ENCODE results near the gene HS3ST4. TPM values are rescaled to one million over a fixed set of nuclear protein-coding genes. Genes with fewer than 3 reads are reported as not detected.

HS3ST4 gene
- total and polyA plus RNA-seq, 2 donors (not counting 1 experiment from before 2014, with no cell fraction given) = not detected

- no peaks in the 10 kb centered on the region for H4K20me1 ChIP-seq (ENCODE audit: control insufficient read depth, insufficient read depth, low read length, poor library complexity, severe bottlenecking)
- POLR2A ChIA-PET = no interaction called here
- TF ChIP-seq CTCF (IDR thresholded peaks at IDR 0.05) (no peak), EZH2 (IDR thresholded peaks at IDR 0.05; ENCODE audit: borderline replicate concordance, insufficient read depth, low read depth, low read length, poor library complexity, severe bottlenecking) (no peak)
- no peak overlapping the region for H2AFZ ChIP-seq (ENCODE audit: insufficient read depth, low read depth, low read length, poor library complexity, severe bottlenecking)
- peaks cover 0 to 23% (median 15%) of the 10 kb centered on the region in 4 experiments for H3K27me3 ChIP-seq (replicated peaks in 1 of 4; ENCODE audit: control extremely low read depth in 1 of 4, control insufficient read depth in 3 of 4, insufficient read depth in 4 of 4, low read length in 3 of 4)
- H3K4me1 ChIP-seq (ENCODE audit: control insufficient read depth in 2 of 2, insufficient read depth in 2 of 2, low read length in 2 of 2) = no peaks in the 10 kb centered on the region
- H3K27ac ChIP-seq (ENCODE audit: low read length in 2 of 2) = no peak overlapping the region
- no peak overlapping the region for H3K4me2 ChIP-seq (replicated peaks; ENCODE audit: low read depth, low read length, poor library complexity, severe bottlenecking)
- no peak overlapping the region for H3K4me3 ChIP-seq (ENCODE audit: control extremely low read depth in 1 of 5, extremely low read depth in 1 of 5, insufficient read depth in 1 of 5, low read depth in 2 of 5, low read length in 4 of 5)
- H3K4me1 Mint-ChIP-seq = no peaks in the 10 kb centered on the region
- no peak overlapping the region for H3K4me3 Mint-ChIP-seq
- no peak overlapping the region for H3K9ac ChIP-seq (ENCODE audit: low read length)
- peaks cover 54% of the 10 kb centered on the region for H3K27me3 Mint-ChIP-seq
- H3K79me2 ChIP-seq (ENCODE audit: control insufficient read depth, insufficient read depth, low read length) = no peaks in the 10 kb centered on the region
- H3K36me3 ChIP-seq (replicated peaks in 1 of 2; ENCODE audit: control extremely low read depth in 1 of 2, control insufficient read depth in 1 of 2, extremely low read depth in 1 of 2, insufficient read depth in 2 of 2, low read length in 1 of 2) = no peaks in the 10 kb centered on the region
- no peak overlapping the region for H3K27ac Mint-ChIP-seq
- DNase-seq = no peak
- WGBS (ENCODE audit: insufficient coverage) = 40% methylated on average over 1 of the region's 7 CpGs
- no peak for ATAC-seq (ENCODE audit: low read depth)
- H3K9me3 ChIP-seq (ENCODE audit: control extremely low read depth in 1 of 3, control insufficient read depth in 2 of 3, insufficient read depth in 1 of 3, low read length in 2 of 3) = peaks cover 0 to 2% (median 0%) of the 10 kb centered on the region in 3 donors
- intact Hi-C loops (cut with micrococcal nuclease) = no loop called here
- CTCF ChIA-PET = no interaction called here
- H3K9me3 Mint-ChIP-seq (ENCODE audit: insufficient read depth) = no peaks in the 10 kb centered on the region
Measured at GRCh38 chr16:25699069-25699468, 7.3 kb downstream of the HS3ST4 start.

- Mint-ChIP-seq H3K4me3 (no peak overlapping the region), H3K4me1 (no peaks in the 10 kb centered on the region), H3K9me3 (ENCODE audit: insufficient read depth) (no peaks in the 10 kb centered on the region), H3K27ac (no peak overlapping the region), H3K27me3 (peaks cover 41% of the 10 kb centered on the region)
- no peak overlapping the region for H3K27ac ChIP-seq (ENCODE audit: low read length in 2 of 2)
- H2AFZ ChIP-seq (ENCODE audit: insufficient read depth, low read depth, low read length, poor library complexity, severe bottlenecking) = no peak overlapping the region
- no peaks in the 10 kb centered on the region for H3K4me1 ChIP-seq (ENCODE audit: control insufficient read depth in 2 of 2, insufficient read depth in 2 of 2, low read length in 2 of 2)
- no peaks in the 10 kb centered on the region for H4K20me1 ChIP-seq (ENCODE audit: control insufficient read depth, insufficient read depth, low read length, poor library complexity, severe bottlenecking)
- intact Hi-C loops (cut with micrococcal nuclease) = no loop called here
- no peak overlapping the region for H3K9ac ChIP-seq (ENCODE audit: low read length)
- peaks cover 0 to 14% (median 7%) of the 10 kb centered on the region in 4 experiments for H3K27me3 ChIP-seq (replicated peaks in 1 of 4; ENCODE audit: control extremely low read depth in 1 of 4, control insufficient read depth in 3 of 4, insufficient read depth in 4 of 4, low read length in 3 of 4)
- H3K4me2 ChIP-seq (replicated peaks; ENCODE audit: low read depth, low read length, poor library complexity, severe bottlenecking) = no peak overlapping the region
- TF ChIP-seq CTCF (IDR thresholded peaks at IDR 0.05) (no peak), EZH2 (IDR thresholded peaks at IDR 0.05; ENCODE audit: borderline replicate concordance, insufficient read depth, low read depth, low read length, poor library complexity, severe bottlenecking) (no peak)
- DNase-seq (no peak), ATAC-seq (ENCODE audit: low read depth) (no peak)
- no CpG with 5 or more reads among the region's 6 CpGs for WGBS (ENCODE audit: insufficient coverage)
- ChIA-PET POLR2A (no interaction called here), CTCF (no interaction called here)
- H3K4me3 ChIP-seq (ENCODE audit: control extremely low read depth in 1 of 5, extremely low read depth in 1 of 5, insufficient read depth in 1 of 5, low read depth in 2 of 5, low read length in 4 of 5) = no peak overlapping the region
- H3K9me3 ChIP-seq (ENCODE audit: control extremely low read depth in 1 of 3, control insufficient read depth in 2 of 3, insufficient read depth in 1 of 3, low read length in 2 of 3) = peaks cover 0 to 2% (median 0%) of the 10 kb centered on the region in 3 donors
- H3K79me2 ChIP-seq (ENCODE audit: control insufficient read depth, insufficient read depth, low read length) = no peaks in the 10 kb centered on the region
- H3K36me3 ChIP-seq (replicated peaks in 1 of 2; ENCODE audit: control extremely low read depth in 1 of 2, control insufficient read depth in 1 of 2, extremely low read depth in 1 of 2, insufficient read depth in 2 of 2, low read length in 1 of 2) = no peaks in the 10 kb centered on the region
Measured at GRCh38 chr16:25700547-25700946, 8.8 kb downstream of the HS3ST4 start.

Data from B cell (primary cell).